ENCODE measurements around the gene RABL6.
"Not testable (repeated sequence)": the region's sequence is repeated elsewhere in the genome, so short reads cannot be mapped to it uniquely, and the experiment has no call there.

The RABL6 gene

GRCh38 chr9:136882109-136882946 lies 74.6 kb downstream of the RABL6 start:
- TF ChIP-seq ZNF274 (IDR thresholded peaks at IDR 0.05; ENCODE audit: low read depth, low read length) = no peak
- peak overlapping the region; percentile 44; the same call in 1 of the 2 replicates for H3K4me3 ChIP-seq (ENCODE audit: low read length)

- not testable (repeated sequence) for H3K4me3 ChIP-seq (ENCODE audit: low read length)
Observed at GRCh38 chr9:136882947-136883283, 75.2 kb downstream of the RABL6 start.

GRCh38 chr9:136883670-136884069 lies 75.9 kb downstream of the RABL6 start:
- H3K4me3 ChIP-seq (ENCODE audit: low read length) = not testable (repeated sequence)

- TF ChIP-seq ZNF274 (IDR thresholded peaks at IDR 0.05; ENCODE audit: low read depth, low read length) = no peak
- peak within 1 kb of the TSS; percentile 78 for H3K4me3 ChIP-seq (ENCODE audit: low read length)
Observed at GRCh38 chr9:136885950-136886578, 78.3 kb downstream of the RABL6 start, which contains the start of gene TRAF2. Gene TRAF2 (plus strand): TSS chr9:136886516. CDS start chr9:136898741, 12,225 bp downstream.

- TF ChIP-seq ZNF274 (IDR thresholded peaks at IDR 0.05; ENCODE audit: low read depth, low read length) = no peak
Observed at GRCh38 chr9:136886610-136887597, 79.2 kb downstream of the RABL6 start.

GRCh38 chr9:136888454-136888853 lies 80.7 kb downstream of the RABL6 start:
- TF ChIP-seq ZNF274 (IDR thresholded peaks at IDR 0.05; ENCODE audit: low read depth, low read length) = no peak
- no peak overlapping the region for H3K4me3 ChIP-seq (ENCODE audit: low read length)

More at GRCh38 chr9:136886610-136887597, 79.2 kb downstream of the RABL6 start:
- H3K4me3 ChIP-seq (ENCODE audit: low read length) = peak overlapping the region; percentile 78

- TF ChIP-seq ZNF274 (IDR thresholded peaks at IDR 0.05; ENCODE audit: low read depth, low read length) = no peak
- no peak overlapping the region for H3K4me3 ChIP-seq (ENCODE audit: low read length)
Observed at GRCh38 chr9:136889858-136890257, 82.1 kb downstream of the RABL6 start.

GRCh38 chr9:136890661-136891060 lies 82.9 kb downstream of the RABL6 start:
- no peak for TF ChIP-seq ZNF274 (IDR thresholded peaks at IDR 0.05; ENCODE audit: low read depth, low read length)
- no peak overlapping the region for H3K4me3 ChIP-seq (ENCODE audit: low read length)
